DOHH2 (cell line): ENCODE measurements around the gene ATP2B3.

Source experiments
- CTCF ChIP-seq: fragments of 200-600 bp; sonication (generic); IDR thresholded peaks from one replicate; pipeline ENCODE4 v1.5.1; 2014; ENCODE audit warnings: antibody characterized with exemption, mild to moderate bottlenecking, low read depth, low read length; ENCODE audit not compliant: poor library complexity, severe bottlenecking
- EZH2phosphoT487 ChIP-seq: fragments of 200-600 bp; sonication (generic); IDR thresholded peaks from 2 replicates; pipeline ENCODE4 v1.6.1; 2017; ENCODE audit warnings: borderline replicate concordance, mild to moderate bottlenecking, antibody characterized with exemption, low read length, moderate library complexity, mixed read lengths

GRCh38 chrX:153471663-153472280, 45.7 kb upstream of the ATP2B3 start:
- TF ChIP-seq CTCF, result no peak
- TF ChIP-seq EZH2phosphoT487, result no peak
